ENCODE measurements around the gene FAT1.

- TF ChIP-seq EP300 (IDR thresholded peaks at IDR 0.05) (no peak), CTCF (IDR thresholded peaks at IDR 0.05) (no peak), POLR2AphosphoS5 (IDR thresholded peaks at IDR 0.05) (no peak)
Observed at GRCh38 chr4:186624951-186625350, 98.7 kb downstream of the FAT1 start.
